Natural killer cell (primary cell): ENCODE results near the gene SSH2. TPM values are rescaled to one million over a fixed set of nuclear protein-coding genes. Genes with fewer than 3 reads are reported as not detected.

Experiments
- ATAC-seq, 3 donors: fragments of 150-1000 bp in 2 of 3; fragments of 200-7000 bp in 1 of 3; cut with Tn5 transposase; 1 replicate in 1 of 3; 2 replicates in 2 of 3; pipeline ENCODE4 v1.10.0; 2021; ENCODE audit warnings: mild to moderate bottlenecking in 2 of 3, moderate library complexity in 2 of 3
- DNase-seq, 2 donors: peaks; one replicate each; pipeline versions ENCODE4 v3.0.0 to v3.0.0-alpha.2; 2013 to 2021; ENCODE audit warnings: mixed read lengths in 1 of 2
- H3K27ac ChIP-seq: one replicate; pipeline ENCODE4 v1.5.1; 2013; ENCODE audit warnings: mild to moderate bottlenecking, low read length
- H3K27me3 ChIP-seq: one replicate; pipeline ENCODE4 v1.6.1; 2013; ENCODE audit warnings: low read length; ENCODE audit not compliant: control insufficient read depth, insufficient read depth
- H3K36me3 ChIP-seq: one replicate; pipeline ENCODE4 v1.6.1; 2013; ENCODE audit warnings: low read length; ENCODE audit not compliant: control insufficient read depth, insufficient read depth
- H3K4me1 ChIP-seq: one replicate; pipeline ENCODE4 v1.6.1; 2013; ENCODE audit warnings: low read length; ENCODE audit not compliant: control insufficient read depth, insufficient read depth
- H3K4me3 ChIP-seq: one replicate; pipeline ENCODE4 v1.5.1; 2013; ENCODE audit warnings: low read length
- H3K9me3 ChIP-seq: one replicate; pipeline ENCODE4 v1.6.1; 2013; ENCODE audit warnings: low read length; ENCODE audit not compliant: control insufficient read depth, insufficient read depth
- H3K27ac Mint-ChIP-seq, 2 donors: one replicate each; pipeline ENCODE4 v1.8.0; 2022; ENCODE audit warnings: mild to moderate bottlenecking in 2 of 2, mixed read lengths in 2 of 2, moderate library complexity in 1 of 2
- H3K27me3 Mint-ChIP-seq, 2 donors: one replicate each; pipeline ENCODE4 v1.8.0; 2022; ENCODE audit warnings: low read depth in 2 of 2, mixed read lengths in 2 of 2
- H3K36me3 Mint-ChIP-seq: one replicate; pipeline ENCODE4 v1.8.0; 2022; ENCODE audit warnings: mixed read lengths
- H3K4me1 Mint-ChIP-seq, 2 donors: one replicate each; pipeline ENCODE4 v1.8.0; 2022; ENCODE audit warnings: mixed read lengths in 2 of 2
- H3K4me3 Mint-ChIP-seq: one replicate; pipeline ENCODE4 v1.8.0; 2022; ENCODE audit warnings: mild to moderate bottlenecking, moderate library complexity, mixed read lengths
- H3K9me3 Mint-ChIP-seq, 2 donors: one replicate each; pipeline ENCODE4 v1.8.0; 2022; ENCODE audit warnings: mixed read lengths in 2 of 2
- CTCF ChIP-seq: fragments of 200-600 bp; IDR thresholded peaks from one replicate; pipeline ENCODE4 v1.8.0; 2022; ENCODE audit warnings: antibody characterized with exemption
- WGBS: methylation state at CpG from one replicate; pipeline ENCODE4 v1.1.7; 2013; ENCODE audit warnings: missing lambda C conversion rate; ENCODE audit not compliant: insufficient coverage; 5-methylcytosine and 5-hydroxymethylcytosine counted together
- intact Hi-C: fragments of 100-400 bp; cut with micrococcal nuclease; formaldehyde crosslinking; loops from one replicate; pipeline ENCODE4 v1.14.2; 2022
- total RNA-seq, 4 donors: library from RNA; stranded (reverse); fragments of 120-200 nt in 1 of 4; gene quantifications; one replicate each; pipeline versions ENCODE4 v1.2.3 to v1.2.4, GENCODE V29; 2013 to 2022

The SSH2 gene
- total RNA-seq, 3 donors from 2014 or later (not counting 1 experiment from before 2014, with no cell fraction given): 124 to 166 (median 144) TPM

GRCh38 chr17:29891131-29891530 is 38.9 kb downstream of the SSH2 start:
- Histone ChIP-seq H3K4me1 (peaks cover 5% of the 10 kb centered on the region), H3K36me3 (no peaks in the 10 kb centered on the region), H3K27ac (no peak overlapping the region), H3K9me3 (peaks cover 6% of the 10 kb centered on the region), H3K27me3 (no peaks in the 10 kb centered on the region), H3K4me3 (no peak overlapping the region)
- peak; percentile 29 to 84 (median 48) for ATAC-seq
- H3K4me1 Mint-ChIP-seq: peaks cover 9 to 30% of the 10 kb centered on the region in 2 donors
- H3K36me3 Mint-ChIP-seq: no peaks in the 10 kb centered on the region
- DNase-seq: no peak
- no CpG with 5 or more reads among the region's 1 CpG for WGBS
- intact Hi-C loops: no loop called here
- peaks cover 3 to 5% of the 10 kb centered on the region in 2 donors for H3K9me3 Mint-ChIP-seq
- H3K27me3 Mint-ChIP-seq: no peaks in the 10 kb centered on the region
- peak overlapping the region; percentile 59 to 64 for H3K27ac Mint-ChIP-seq
- TF ChIP-seq CTCF: no peak
- H3K4me3 Mint-ChIP-seq: no peak overlapping the region

DNA sequence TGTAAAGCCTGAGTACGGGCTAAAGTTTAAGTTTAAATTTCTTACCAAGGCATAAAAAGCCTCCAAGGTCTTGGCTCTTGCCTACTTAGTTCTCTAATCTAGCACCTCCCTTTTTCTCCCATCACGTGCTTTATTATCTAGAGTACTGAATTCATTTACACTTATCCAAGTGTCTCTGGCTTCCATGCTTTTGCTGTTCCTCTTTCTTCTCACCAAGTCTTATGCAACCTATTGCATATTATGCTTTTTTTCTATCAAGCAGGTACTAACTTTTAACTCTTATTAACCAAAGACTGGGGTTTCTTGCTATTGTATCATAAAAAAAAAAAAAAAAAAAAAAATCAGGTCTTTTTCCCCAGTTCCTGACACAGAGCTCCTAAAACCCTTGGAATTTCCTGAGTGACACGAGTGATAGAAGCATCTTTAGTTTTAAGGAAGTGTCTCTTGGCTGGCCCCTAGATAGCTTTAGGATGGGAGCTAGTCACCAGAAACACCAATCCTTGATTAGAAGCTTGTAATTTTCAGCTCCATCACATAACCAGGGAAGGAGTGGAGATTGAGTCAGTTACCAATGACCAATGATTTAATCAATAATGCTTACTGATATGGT is 44.9 kb downstream of the SSH2 start:
- DNase-seq (no peak), ATAC-seq (no peak)
- no peaks in the 10 kb centered on the region for H3K4me1 ChIP-seq
- no peaks in the 10 kb centered on the region for H3K9me3 Mint-ChIP-seq
- H3K27ac ChIP-seq: no peak overlapping the region
- H3K27me3 Mint-ChIP-seq: no peaks in the 10 kb centered on the region
- H3K4me3 ChIP-seq: no peak overlapping the region
- no peak for TF ChIP-seq CTCF
- H3K9me3 ChIP-seq: no peaks in the 10 kb centered on the region
- WGBS: 90% methylated on average over 3 of the region's 3 CpGs
- H3K36me3 Mint-ChIP-seq: no peaks in the 10 kb centered on the region
- H3K27me3 ChIP-seq: no peaks in the 10 kb centered on the region
- H3K4me1 Mint-ChIP-seq: peaks cover 25 to 26% of the 10 kb centered on the region in 2 donors
- H3K27ac Mint-ChIP-seq: no peak overlapping the region
- no peak overlapping the region for H3K4me3 Mint-ChIP-seq
- intact Hi-C loops: no loop called here
- H3K36me3 ChIP-seq: no peaks in the 10 kb centered on the region

DNA sequence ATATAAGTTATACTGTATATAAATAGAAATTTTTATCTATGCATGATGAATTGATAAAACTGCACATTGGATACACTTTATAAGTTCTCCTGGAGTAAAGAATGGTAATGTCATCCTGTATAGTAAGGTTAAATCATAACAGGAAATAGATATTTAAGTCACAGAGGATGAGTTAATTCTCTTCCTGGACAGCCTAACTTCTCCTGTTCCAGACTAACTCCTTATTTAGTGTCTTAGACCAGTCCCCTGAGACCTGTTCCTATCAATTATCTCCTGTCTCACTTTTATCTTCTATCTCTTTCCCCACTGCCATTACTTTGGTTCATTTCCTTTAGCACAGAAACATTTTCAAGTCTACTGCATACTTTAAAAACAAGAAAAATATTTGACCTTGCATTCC is 46.5 kb downstream of the SSH2 start:
- Mint-ChIP-seq H3K4me1 (peaks cover 23 to 26% of the 10 kb centered on the region in 2 donors), H3K4me3 (no peak overlapping the region), H3K27me3 (no peaks in the 10 kb centered on the region), H3K9me3 (no peaks in the 10 kb centered on the region), H3K36me3 (no peaks in the 10 kb centered on the region), H3K27ac (no peak overlapping the region)
- no peaks in the 10 kb centered on the region for H3K36me3 ChIP-seq
- no peaks in the 10 kb centered on the region for H3K27me3 ChIP-seq
- H3K4me3 ChIP-seq: no peak overlapping the region
- H3K27ac ChIP-seq: no peak overlapping the region
- TF ChIP-seq CTCF: no peak
- intact Hi-C loops: no loop called here
- H3K4me1 ChIP-seq: no peaks in the 10 kb centered on the region
- ATAC-seq (no peak), DNase-seq (no peak)
- H3K9me3 ChIP-seq: no peaks in the 10 kb centered on the region

GRCh38 chr17:29881256-29881655 is 48.8 kb downstream of the SSH2 start:
- ATAC-seq: no peak
- Mint-ChIP-seq H3K4me3 (no peak overlapping the region), H3K27me3 (no peaks in the 10 kb centered on the region), H3K27ac (no peak overlapping the region), H3K4me1 (peaks cover 28 to 31% of the 10 kb centered on the region in 2 donors), H3K9me3 (no peaks in the 10 kb centered on the region), H3K36me3 (no peaks in the 10 kb centered on the region)
- Histone ChIP-seq H3K27ac (no peak overlapping the region), H3K4me3 (no peak overlapping the region), H3K27me3 (no peaks in the 10 kb centered on the region), H3K4me1 (no peaks in the 10 kb centered on the region), H3K9me3 (no peaks in the 10 kb centered on the region), H3K36me3 (no peaks in the 10 kb centered on the region)
- TF ChIP-seq CTCF: no peak
- no peak for DNase-seq
- intact Hi-C loops: no loop called here
- WGBS: 92% methylated on average over 3 of the region's 3 CpGs
